NCI-H1417 treated with DMSO at 0.1 percent for 48 hours (cell line): Measurements from ENCODE around the gene ENPP7.

Experiments used
- DNase-seq: peaks from one replicate; lab custom pipeline; 2025; lab: John Stamatoyannopoulos, UW

ENPP7 gene

GRCh38 chr17:79732254-79732653 lies 1.5 kb downstream of the ENPP7 start:
- DNase-seq = no peak

- no peak for DNase-seq
Observed at GRCh38 chr17:79732804-79733691, 2.3 kb downstream of the ENPP7 start.

- no peak for DNase-seq
Observed at GRCh38 chr17:79733692-79734070, 2.9 kb downstream of the ENPP7 start.

GRCh38 chr17:79735096-79735495 lies 4.4 kb downstream of the ENPP7 start:
- DNase-seq = no peak

GRCh38 chr17:79737046-79737921 lies 6.5 kb downstream of the ENPP7 start:
- DNase-seq = no peak

- no peak for DNase-seq
Observed at GRCh38 chr17:79737922-79738578, 7.3 kb downstream of the ENPP7 start.

- DNase-seq = no peak
Observed at GRCh38 chr17:79738643-79739042, 7.9 kb downstream of the ENPP7 start.

- no peak for DNase-seq
Observed at GRCh38 chr17:79739148-79740062, 8.7 kb downstream of the ENPP7 start.

- no peak for DNase-seq
Observed at GRCh38 chr17:79740413-79740812, 9.7 kb downstream of the ENPP7 start.

- no peak for DNase-seq
Observed at GRCh38 chr17:79741401-79741750, 10.6 kb downstream of the ENPP7 start.

- no peak for DNase-seq
Observed at GRCh38 chr17:79741751-79742588, 11.2 kb downstream of the ENPP7 start.

- no peak for DNase-seq
Observed at GRCh38 chr17:79742589-79742918, 11.8 kb downstream of the ENPP7 start.

- no peak for DNase-seq
Observed at GRCh38 chr17:79742951-79743476, 12.3 kb downstream of the ENPP7 start.

GRCh38 chr17:79743614-79744013 lies 12.9 kb downstream of the ENPP7 start:
- no peak for DNase-seq

- no peak for DNase-seq
Observed at GRCh38 chr17:79745641-79746105, 14.9 kb downstream of the ENPP7 start.

- DNase-seq = no peak
Observed at GRCh38 chr17:79746889-79747507, 16.3 kb downstream of the ENPP7 start.

GRCh38 chr17:79747508-79748294 lies 17.0 kb downstream of the ENPP7 start:
- DNase-seq = no peak

- no peak for DNase-seq
Observed at GRCh38 chr17:79748295-79749099, 17.8 kb downstream of the ENPP7 start.
